RWPE2 (cell line): ENCODE results near the gene ZBTB21.

Experiments
- ATAC-seq: fragments of 200-7000 bp; cut with Tn5 transposase; 3 replicates; pipeline ENCODE4 v1.9.1; 2021; ENCODE audit warnings: low read depth
- DNase-seq: peaks from one replicate; pipeline ENCODE4 v3.0.0-alpha.2; 2020; ENCODE audit warnings: low spot score
- H3K27ac ChIP-seq: fragments of 450-650 bp; 2 replicates; pipeline ENCODE4 v1.5.1; 2017; ENCODE audit warnings: mild to moderate bottlenecking; ENCODE audit not compliant: poor library complexity, severe bottlenecking
- H3K27me3 ChIP-seq: fragments of 250-450 bp; sonication (Bioruptor Pico); 2 replicates; pipeline ENCODE4 v1.5.1; 2021; ENCODE audit warnings: mild to moderate bottlenecking, moderate library complexity; ENCODE audit not compliant: insufficient read depth, poor library complexity, severe bottlenecking
- H3K36me3 ChIP-seq: fragments of 250-450 bp; sonication (Bioruptor Pico); 2 replicates; pipeline ENCODE4 v1.5.1; 2020; ENCODE audit warnings: low read depth, mild to moderate bottlenecking, moderate library complexity
- H3K4me1 ChIP-seq: fragments of 250-450 bp; sonication (Bioruptor Pico); 2 replicates; pipeline ENCODE4 v1.5.1; 2021; ENCODE audit warnings: mild to moderate bottlenecking, moderate library complexity; ENCODE audit not compliant: insufficient read depth, poor library complexity, severe bottlenecking
- H3K4me3 ChIP-seq: fragments of 250-450 bp; sonication (Bioruptor Pico); 2 replicates; pipeline ENCODE4 v1.5.1; 2021; ENCODE audit warnings: mild to moderate bottlenecking, moderate library complexity; ENCODE audit not compliant: severe bottlenecking
- H3K9me3 ChIP-seq: fragments of 250-450 bp; sonication (Bioruptor Pico); 2 replicates; pipeline ENCODE4 v1.5.1; 2021; ENCODE audit warnings: mild to moderate bottlenecking, moderate library complexity; ENCODE audit not compliant: severe bottlenecking
- CTCF ChIP-seq: fragments of 450-650 bp; IDR thresholded peaks from one replicate; pipeline ENCODE4 v1.5.1; 2017; ENCODE audit warnings: mild to moderate bottlenecking, moderate library complexity; ENCODE audit not compliant: poor library complexity, severe bottlenecking

Gene ZBTB21

GRCh38 chr21:42043961-42044360 is 33.8 kb upstream of the ZBTB21 start:
- no peak overlapping the region for H3K4me3 ChIP-seq
- no peak for ATAC-seq
- no peaks in the 10 kb centered on the region for H3K36me3 ChIP-seq
- H3K9me3 ChIP-seq, result no peaks in the 10 kb centered on the region
- no peak for DNase-seq
- H3K27me3 ChIP-seq, result no peaks in the 10 kb centered on the region
- H3K27ac ChIP-seq, result no peak overlapping the region
- H3K4me1 ChIP-seq, result peaks cover 14% of the 10 kb centered on the region
- TF ChIP-seq CTCF, result no peak

DNA sequence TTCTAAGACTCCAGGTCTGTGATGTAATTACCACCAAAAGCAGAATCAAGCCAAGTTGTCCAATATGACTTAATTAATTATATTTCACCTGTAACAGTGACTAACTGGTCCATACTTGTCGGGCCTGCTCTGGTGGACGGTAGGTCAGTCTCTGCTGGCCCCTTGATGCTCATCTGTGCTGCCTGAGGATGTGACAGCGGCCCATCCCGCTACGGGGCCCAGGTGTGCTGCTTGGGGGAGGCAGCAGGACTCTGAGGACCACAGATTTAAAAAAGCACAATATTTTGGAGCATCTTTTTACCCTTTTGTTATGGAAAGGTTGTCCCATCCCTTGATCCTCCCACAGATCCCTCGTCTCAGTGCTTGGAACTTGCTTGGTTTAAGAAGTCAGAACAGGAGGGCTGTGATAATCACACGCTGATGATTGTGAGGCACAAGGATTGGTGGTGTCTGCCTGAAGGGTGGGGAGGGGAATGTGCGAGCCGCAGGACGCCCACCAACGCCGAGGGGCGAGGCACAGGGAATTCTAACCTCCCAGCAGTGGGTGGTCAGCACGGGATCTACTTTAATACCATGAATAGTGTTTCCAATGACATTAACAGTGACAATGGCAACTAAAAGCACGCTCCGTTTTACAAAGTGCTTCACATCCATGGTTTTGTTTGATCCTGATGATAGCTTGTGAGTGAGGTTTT is 33.2 kb upstream of the ZBTB21 start:
- Histone ChIP-seq H3K4me1 (peaks cover 14% of the 10 kb centered on the region), H3K4me3 (no peak overlapping the region), H3K9me3 (no peaks in the 10 kb centered on the region), H3K27me3 (no peaks in the 10 kb centered on the region), H3K36me3 (no peaks in the 10 kb centered on the region), H3K27ac (no peak overlapping the region)
- ATAC-seq, result no peak
- no peak for DNase-seq
- TF ChIP-seq CTCF, result no peak

DNA sequence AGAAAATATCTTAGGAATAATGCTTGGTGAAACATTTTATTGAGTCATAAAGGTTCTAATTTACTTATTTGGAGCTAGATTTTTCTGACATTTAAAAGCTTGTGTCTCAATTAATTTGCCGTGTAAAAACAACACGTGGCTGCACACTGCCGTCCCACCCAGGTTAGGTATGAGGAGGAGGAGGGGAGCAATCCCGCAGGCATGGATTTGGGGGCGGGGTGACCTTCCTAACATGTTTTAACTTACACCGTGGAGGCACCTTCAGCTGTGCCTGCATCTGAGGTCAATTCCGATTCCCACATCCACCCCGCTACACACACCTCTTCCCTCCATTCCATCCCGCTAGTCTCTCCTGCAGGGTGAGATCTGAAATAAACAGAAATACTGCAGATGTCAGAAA is 32.5 kb upstream of the ZBTB21 start:
- no peak for ATAC-seq
- DNase-seq, result no peak
- no peak for TF ChIP-seq CTCF
- H3K9me3 ChIP-seq, result no peaks in the 10 kb centered on the region
- H3K27ac ChIP-seq, result no peak overlapping the region
- no peaks in the 10 kb centered on the region for H3K36me3 ChIP-seq
- H3K4me3 ChIP-seq, result no peak overlapping the region
- H3K4me1 ChIP-seq, result peaks cover 14% of the 10 kb centered on the region
- H3K27me3 ChIP-seq, result no peaks in the 10 kb centered on the region

GRCh38 chr21:42041711-42042110 is 31.6 kb upstream of the ZBTB21 start:
- DNase-seq, result no peak
- ATAC-seq, result no peak
- no peak for TF ChIP-seq CTCF
- Histone ChIP-seq H3K36me3 (no peaks in the 10 kb centered on the region), H3K27me3 (no peaks in the 10 kb centered on the region), H3K9me3 (no peaks in the 10 kb centered on the region), H3K4me3 (no peak overlapping the region), H3K4me1 (peaks cover 14% of the 10 kb centered on the region), H3K27ac (no peak overlapping the region)

- no peak for ATAC-seq
- H3K9me3 ChIP-seq, result no peaks in the 10 kb centered on the region
- H3K27ac ChIP-seq, result peak overlapping the region; percentile 36
Observed at GRCh38 chr21:42041246-42041645, 31.1 kb upstream of the ZBTB21 start.

More at GRCh38 chr21:42041246-42041645, 31.1 kb upstream of the ZBTB21 start:
- H3K27me3 ChIP-seq, result no peaks in the 10 kb centered on the region
- no peak overlapping the region for H3K4me3 ChIP-seq
- H3K36me3 ChIP-seq, result no peaks in the 10 kb centered on the region
- peaks cover 14% of the 10 kb centered on the region for H3K4me1 ChIP-seq
- no peak for TF ChIP-seq CTCF
- no peak for DNase-seq
